Neural cell (in vitro differentiated cells): ENCODE data around the gene TPI1. TPM values are rescaled to one million over a fixed set of nuclear protein-coding genes. Genes with fewer than 3 reads are reported as not detected.
A peak's percentile ranks its signal among the peaks of the same experiment; 100 is the strongest.

ENCODE experiments used
- H2AFZ ChIP-seq: fragments of 200-600, 300-800 bp; sonication (generic), shearing (Covaris generic); 2 replicates; pipeline ENCODE4 v1.6.0; 2014; ENCODE audit warnings: low read depth, mild to moderate bottlenecking, antibody characterized with exemption, low read length, moderate library complexity
- H3F3A ChIP-seq: fragments of 200-600 bp; shearing (Covaris generic); 2 replicates; pipeline ENCODE4 v1.6.1; 2016; ENCODE audit warnings: mild to moderate bottlenecking, moderate library complexity, mixed read lengths, antibody characterized with exemption, low read length; ENCODE audit not compliant: insufficient read depth, poor library complexity, severe bottlenecking
- H3K27ac ChIP-seq: fragments of 200-600, 300-800 bp; sonication (generic), shearing (Covaris generic); 2 replicates; pipeline ENCODE4 v1.5.1; 2014; ENCODE audit warnings: mild to moderate bottlenecking, low read length, moderate library complexity
- H3K27me3 ChIP-seq: fragments of 300-800, 200-600 bp; sonication (generic), shearing (Covaris generic); 2 replicates; pipeline ENCODE4 v1.6.0; 2014; ENCODE audit warnings: mild to moderate bottlenecking, low read depth, low read length, moderate library complexity; ENCODE audit not compliant: insufficient read depth
- H3K36me3 ChIP-seq: fragments of 300-800, 200-600 bp; sonication (generic), shearing (Covaris generic); 2 replicates; pipeline ENCODE4 v1.5.1; 2014; ENCODE audit warnings: mild to moderate bottlenecking, antibody characterized with exemption, low read length, moderate library complexity; ENCODE audit not compliant: insufficient read depth
- H3K4me2 ChIP-seq: fragments of 300-800, 200-600 bp; sonication (generic), shearing (Covaris generic); 2 replicates; pipeline ENCODE4 v1.6.0; 2014; ENCODE audit warnings: mild to moderate bottlenecking, low read length
- H3K4me3 ChIP-seq: fragments of 300-800, 200-600 bp; sonication (generic), shearing (Covaris generic); 2 replicates; pipeline ENCODE4 v1.5.1; 2014; ENCODE audit warnings: mild to moderate bottlenecking, low read length, moderate library complexity
- H3K79me2 ChIP-seq: fragments of 200-600 bp; shearing (Covaris generic); replicated peaks from 2 replicates; pipeline ENCODE4 v1.6.0; 2014; ENCODE audit warnings: mild to moderate bottlenecking, low read length, moderate library complexity; ENCODE audit not compliant: insufficient read depth
- H3K9ac ChIP-seq: fragments of 300-800, 200-600 bp; sonication (generic), shearing (Covaris generic); 2 replicates; pipeline ENCODE4 v1.6.1; 2016; ENCODE audit warnings: mild to moderate bottlenecking, low read length, mixed read lengths
- H3K9me2 ChIP-seq: fragments of 200-600 bp; shearing (Covaris generic); 2 replicates; pipeline ENCODE4 v1.6.1; 2016; ENCODE audit warnings: mild to moderate bottlenecking, low read length, mixed read lengths; ENCODE audit not compliant: insufficient read depth
- H3K9me3 ChIP-seq: fragments of 200-600, 300-800 bp; sonication (generic), shearing (Covaris generic); 2 replicates; pipeline ENCODE4 v1.6.1; 2016; ENCODE audit warnings: mild to moderate bottlenecking, mixed run types, low read length, moderate library complexity, mixed read lengths
- H4K20me1 ChIP-seq: fragments of 200-600 bp; shearing (Covaris generic); 2 replicates; pipeline ENCODE4 v1.6.1; 2016; ENCODE audit warnings: mild to moderate bottlenecking, mixed run types; ENCODE audit not compliant: insufficient read depth
- CTCF ChIP-seq: fragments of 450-650 bp; IDR thresholded peaks from 2 replicates; pipeline ENCODE4 v1.5.1; 2014; ENCODE audit warnings: antibody characterized with exemption, mild to moderate bottlenecking, moderate library complexity; ENCODE audit not compliant: poor library complexity, severe bottlenecking
- EP300 ChIP-seq: fragments of 450-650 bp; conservative IDR thresholded peaks from 2 replicates; pipeline ENCODE4 v1.6.1; 2014; ENCODE audit warnings: antibody characterized with exemption, mild to moderate bottlenecking, moderate library complexity; ENCODE audit not compliant: poor library complexity, severe bottlenecking
- EZH2 ChIP-seq: fragments of 200-600, 300-800 bp; shearing (Covaris generic), sonication (generic); IDR thresholded peaks from 2 replicates; pipeline ENCODE4 v1.6.1; 2014; ENCODE audit warnings: antibody characterized with exemption, low read length, borderline replicate concordance, mild to moderate bottlenecking; ENCODE audit not compliant: insufficient read depth, poor library complexity, severe bottlenecking
- MXI1 ChIP-seq: fragments of 450-650 bp; conservative IDR thresholded peaks from 2 replicates; pipeline ENCODE4 v1.6.1; 2014; ENCODE audit warnings: antibody characterized with exemption, mild to moderate bottlenecking; ENCODE audit not compliant: poor library complexity, severe bottlenecking
- POLR2AphosphoS5 ChIP-seq: IDR thresholded peaks from 2 replicates; pipeline ENCODE4 v1.6.1; 2012
- RAD21 ChIP-seq: fragments of 450-650 bp; conservative IDR thresholded peaks from 2 replicates; pipeline ENCODE4 v1.6.1; 2014; ENCODE audit warnings: antibody characterized with exemption, mild to moderate bottlenecking, moderate library complexity
- REST ChIP-seq: IDR thresholded peaks from 2 replicates; pipeline ENCODE4 v1.6.1; 2012; ENCODE audit warnings: borderline replicate concordance
- SMC3 ChIP-seq: fragments of 450-650 bp; conservative IDR thresholded peaks from 2 replicates; pipeline ENCODE4 v1.6.1; 2014; ENCODE audit warnings: antibody characterized with exemption, mild to moderate bottlenecking, moderate library complexity; ENCODE audit not compliant: poor library complexity
- TAF1 ChIP-seq: IDR thresholded peaks from 2 replicates; pipeline ENCODE4 v1.6.1; 2012; ENCODE audit warnings: low read depth
- polyA plus RNA-seq: library from polyadenylated mRNA; depleted of rRNA; stranded (reverse); fragments of >200 nt; gene quantifications from 2 replicates; pipeline ENCODE4 v1.2.3, GENCODE V29; 2014

The TPI1 gene
- polyA plus RNA-seq, 1 donor from 2014 or later: 288 TPM

- Histone ChIP-seq H3K79me2 (peaks cover 30% of the 10 kb centered on the region), H3K27me3 (no peaks in the 10 kb centered on the region)
Measured at GRCh38 chr12:6851153-6851920, 16.0 kb upstream of the TPI1 start, which contains the start of gene CDCA3. TSS of gene CDCA3 (minus strand) at chr12:6851286. CDS start at chr12:6850952, 334 bp downstream.

More at GRCh38 chr12:6851153-6851920, 16.0 kb upstream of the TPI1 start, which contains the start of gene CDCA3:
- peak within 1 kb of the TSS; percentile 87 for H3K9ac ChIP-seq
- peak within 1 kb of the TSS; percentile 98 for H3K27ac ChIP-seq
- H3K9me3 ChIP-seq: no peaks in the 10 kb centered on the region
- H3F3A ChIP-seq: peaks cover 5% of the 10 kb centered on the region
- H4K20me1 ChIP-seq: no peaks in the 10 kb centered on the region
- TF ChIP-seq EP300 (peak; percentile 59), CTCF (no peak), REST (peak; percentile 89), MXI1 (peak; percentile 98), RAD21 (peak; percentile 38), EZH2 (no peak), TAF1 (no peak), SMC3 (peak; percentile 54), POLR2AphosphoS5 (peak; percentile 74)
- no peaks in the 10 kb centered on the region for H3K36me3 ChIP-seq
- no peaks in the 10 kb centered on the region for H3K9me2 ChIP-seq
- H2AFZ ChIP-seq: peak within 1 kb of the TSS; percentile 56
- H3K4me3 ChIP-seq: peak within 1 kb of the TSS; percentile 75
- no peak within 1 kb of the TSS for H3K4me2 ChIP-seq
